HTR-8/SVneo (cell line): ENCODE measurements around the gene PDE10A.
"Not testable (repeated sequence)": the region's sequence is repeated elsewhere in the genome, so short reads cannot be mapped to it uniquely, and the experiment has no call there.

Source experiments
- DNase-seq: peaks from one replicate; pipeline ENCODE4 v3.0.0; 2011; ENCODE audit warnings: low spot score, mixed read lengths; ENCODE audit not compliant: insufficient read length
- FAIRE-seq: peaks from 2 replicates; lab custom pipeline; 2011; peaks lifted over from hg19 to GRCh38; lab: Jason Lieb, UNC

Gene PDE10A

GRCh38 chr6:165566088-165566828, 96.8 kb downstream of the PDE10A start:
- DNase-seq (no peak), FAIRE-seq (no peak)

DNA sequence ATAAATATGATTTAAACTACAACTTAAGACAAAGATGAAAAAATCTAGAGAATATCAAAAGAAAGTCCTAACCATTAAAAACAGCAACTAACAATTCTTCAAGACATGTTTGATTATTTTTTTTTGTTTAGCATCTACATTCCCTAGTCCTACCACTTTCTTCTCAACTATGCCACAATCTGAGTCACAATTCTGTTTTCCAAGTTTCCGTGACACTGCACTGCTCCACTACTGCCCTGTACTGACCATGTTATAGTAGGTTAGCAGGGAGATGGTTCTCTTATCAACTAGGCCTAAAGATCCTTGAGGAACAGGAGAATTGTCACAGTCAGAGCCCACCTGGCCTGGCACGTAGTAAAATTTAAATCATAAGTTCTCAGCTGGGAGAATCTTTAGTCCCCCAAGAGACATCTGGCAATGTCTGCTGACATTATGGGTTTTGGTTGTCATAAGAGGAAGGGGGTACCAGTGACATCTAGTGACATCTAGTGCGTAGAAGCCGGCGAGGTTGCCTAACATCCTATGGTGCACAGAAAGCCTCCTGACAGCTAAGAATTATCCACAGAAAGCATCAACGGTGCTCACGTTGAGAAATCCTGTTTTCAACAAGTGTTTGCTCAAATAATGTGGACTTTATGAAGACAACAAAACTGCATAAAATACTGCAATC, 100.5 kb downstream of the PDE10A start:
- DNase-seq (no peak), FAIRE-seq (no peak)

DNA sequence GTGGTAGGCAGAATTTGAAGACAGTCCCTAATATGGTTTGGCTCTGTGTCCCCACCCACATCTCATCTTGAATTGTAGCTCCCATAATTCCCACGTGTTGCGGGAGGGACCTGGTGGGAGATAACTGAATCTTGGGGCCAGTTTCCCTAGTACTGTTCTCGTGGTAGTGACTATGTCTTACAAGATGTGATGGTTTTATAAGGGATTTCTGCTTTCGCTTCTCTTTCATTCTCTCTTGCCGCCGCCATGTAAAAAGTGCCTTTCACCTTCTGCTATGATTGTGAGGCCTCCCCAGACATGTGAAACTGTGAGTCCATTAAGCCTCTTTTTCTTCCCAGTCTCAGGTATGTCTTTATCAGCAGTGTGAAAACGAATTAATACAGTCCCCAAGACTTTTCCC, 103.4 kb downstream of the PDE10A start:
- DNase-seq (no peak), FAIRE-seq (no peak)

- not testable (repeated sequence) for FAIRE-seq, DNase-seq
These were observed 104.9 kb downstream of the PDE10A start for GRCh38 chr6:165558097-165558496.

- DNase-seq (no peak), FAIRE-seq (no peak)
These were observed 105.4 kb downstream of the PDE10A start for GRCh38 chr6:165557674-165558073.

- FAIRE-seq: no peak
- DNase-seq: no peak
These were observed 106.8 kb downstream of the PDE10A start for GRCh38 chr6:165556116-165556843.

DNA sequence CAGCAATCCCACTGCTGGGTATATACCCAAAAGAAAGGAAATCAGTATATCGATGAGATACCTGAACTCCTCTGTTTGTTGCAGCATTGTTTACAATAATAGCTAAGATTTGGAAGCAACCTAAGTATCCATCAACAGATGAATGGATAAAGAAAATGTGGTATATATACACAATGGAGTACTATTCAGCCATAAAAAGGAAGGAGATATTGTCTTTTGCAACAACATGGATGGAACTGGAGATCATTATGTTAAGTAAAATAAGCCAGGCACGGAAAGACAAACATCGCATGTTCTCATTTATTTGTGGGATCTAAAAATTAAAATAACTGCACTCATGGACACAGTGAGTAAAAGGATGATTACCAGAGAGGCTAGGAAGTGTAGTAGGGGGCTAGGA, 108.4 kb downstream of the PDE10A start:
- not testable (repeated sequence) for FAIRE-seq, DNase-seq

- FAIRE-seq: no peak
- DNase-seq: no peak
These were observed 110.7 kb downstream of the PDE10A start for GRCh38 chr6:165552248-165552736.

DNA sequence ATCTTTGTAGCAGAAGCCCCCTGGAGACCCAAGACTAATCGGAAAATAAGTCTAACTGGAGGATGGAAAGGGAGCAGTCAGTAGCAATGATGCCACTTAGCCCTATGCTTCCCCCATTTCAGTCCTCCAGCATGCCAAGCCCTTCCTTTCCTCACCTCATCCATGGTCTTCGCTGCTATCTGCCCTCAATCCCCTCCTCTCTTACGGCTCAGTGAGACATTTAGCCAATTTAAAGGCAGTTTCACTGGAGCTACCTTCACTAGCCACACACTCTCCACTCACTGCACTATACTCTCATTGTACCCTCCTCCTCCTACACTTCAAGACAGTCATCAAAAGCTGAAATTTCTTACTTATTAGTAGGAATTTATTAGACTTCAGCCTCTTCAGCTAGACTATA, 111.2 kb downstream of the PDE10A start:
- DNase-seq (no peak), FAIRE-seq (no peak)

DNA sequence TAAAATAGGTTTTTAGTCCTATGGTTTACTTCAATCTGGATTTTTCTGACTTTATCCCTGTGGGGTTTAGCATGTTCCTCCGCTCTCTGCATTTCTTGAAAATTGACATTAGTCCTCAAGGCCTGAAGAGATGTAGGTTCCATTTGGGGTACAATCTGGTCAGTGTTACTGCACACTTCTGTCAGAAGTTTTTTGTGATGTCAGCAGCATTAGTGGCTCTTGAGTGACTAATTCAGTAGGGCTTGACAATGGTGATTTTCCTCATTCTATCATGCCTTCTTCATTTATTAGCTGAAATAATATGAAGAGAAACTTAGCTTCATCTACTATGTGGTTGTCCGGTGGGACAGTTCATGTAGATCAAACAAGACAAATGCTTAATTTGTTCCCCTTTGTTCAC, 114.6 kb downstream of the PDE10A start:
- DNase-seq (no peak), FAIRE-seq (no peak)

DNA sequence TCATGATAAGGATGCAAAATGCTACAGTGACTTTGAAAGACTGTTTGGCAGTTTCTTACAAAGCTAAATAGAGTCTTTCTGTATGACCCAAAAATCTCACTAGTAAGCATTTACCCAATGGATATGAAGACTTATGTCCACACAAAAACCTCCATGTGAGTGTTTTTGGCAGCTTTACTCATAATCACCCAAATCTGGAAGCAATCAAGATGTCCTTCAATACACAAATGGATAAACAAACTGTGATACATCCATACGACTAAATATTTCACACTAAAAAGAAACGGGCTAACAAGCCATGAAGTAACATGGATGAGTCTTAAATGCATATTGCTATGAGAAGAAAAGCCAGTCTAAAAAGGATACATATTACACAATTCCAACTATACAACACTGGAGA, 117.2 kb downstream of the PDE10A start:
- no peak for DNase-seq
- no peak for FAIRE-seq

- DNase-seq (no peak), FAIRE-seq (no peak)
These were observed 119.3 kb downstream of the PDE10A start for GRCh38 chr6:165543781-165544180.

GRCh38 chr6:165536911-165537310, 126.1 kb downstream of the PDE10A start:
- FAIRE-seq (no peak), DNase-seq (no peak)

- FAIRE-seq: no peak
- no peak for DNase-seq
These were observed 143.7 kb downstream of the PDE10A start for GRCh38 chr6:165519316-165519715.

- FAIRE-seq: no peak
- DNase-seq: peak; percentile 0
These were observed 146.9 kb downstream of the PDE10A start for GRCh38 chr6:165515963-165516624.

DNA sequence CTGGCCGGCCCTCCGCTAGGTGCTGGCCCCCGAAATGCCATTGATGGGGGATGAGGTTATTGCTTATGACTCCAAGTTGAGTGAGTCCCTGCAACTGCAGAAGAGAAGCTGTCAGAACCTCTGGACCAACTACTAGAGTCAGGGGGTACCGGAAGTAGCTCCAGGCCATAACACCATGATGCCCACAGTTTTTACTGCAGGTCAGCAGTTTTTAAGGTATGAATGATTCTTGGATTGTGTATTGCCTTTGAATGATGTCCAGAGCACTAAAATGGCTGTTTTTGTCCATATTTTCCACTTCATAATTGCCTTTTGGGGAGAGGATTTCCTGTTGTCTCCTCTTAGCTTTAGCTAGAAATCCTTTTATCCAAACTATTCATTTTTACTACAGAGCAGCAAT, 148.4 kb downstream of the PDE10A start:
- no peak for FAIRE-seq

GRCh38 chr6:165511807-165512206, 151.2 kb downstream of the PDE10A start:
- no peak for FAIRE-seq

More for the DNA sequence above, 148.4 kb downstream of the PDE10A start:
- DNase-seq: no peak

GRCh38 chr6:165508321-165508869, 154.6 kb downstream of the PDE10A start:
- DNase-seq (no peak), FAIRE-seq (no peak)

More at GRCh38 chr6:165511807-165512206, 151.2 kb downstream of the PDE10A start:
- no peak for DNase-seq

DNA sequence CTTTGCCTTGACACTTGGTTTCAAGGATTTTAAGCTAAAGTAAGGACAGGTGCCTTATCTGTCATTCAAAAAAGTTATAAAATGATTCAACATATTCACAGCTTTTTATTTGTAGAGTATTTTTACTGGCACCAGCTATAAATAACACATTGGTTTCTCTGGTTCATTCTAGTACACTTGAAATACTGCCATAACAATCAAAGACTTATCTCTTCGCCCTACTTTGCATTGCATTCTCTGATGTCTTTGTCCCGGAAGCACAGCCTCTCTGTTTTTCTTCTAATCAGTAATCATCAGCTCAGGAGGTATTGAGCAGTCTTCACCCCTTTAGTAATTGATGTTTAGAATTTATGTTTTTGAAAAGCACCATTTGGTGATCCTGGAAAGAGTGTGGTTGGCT, 156.4 kb downstream of the PDE10A start:
- DNase-seq (no peak), FAIRE-seq (no peak)
